Mucosa of rectum (tissue), 2 donors: ENCODE results near the gene PLXNB2.

Source experiments
- H3K27ac ChIP-seq, 2 donors: one replicate each; pipeline ENCODE4 v1.7.0; 2013; ENCODE audit warnings: inconsistent platforms in 2 of 2, low read depth in 2 of 2, low read length in 2 of 2
- H3K27me3 ChIP-seq, 2 donors: one replicate each; pipeline ENCODE4 v1.7.0; 2013; ENCODE audit warnings: low read length in 2 of 2; ENCODE audit not compliant: control insufficient read depth in 2 of 2, insufficient read depth in 2 of 2
- H3K36me3 ChIP-seq, 2 donors: one replicate each; pipeline ENCODE4 v1.7.0; 2013; ENCODE audit warnings: low read length in 2 of 2; ENCODE audit not compliant: control insufficient read depth in 2 of 2, insufficient read depth in 2 of 2
- H3K4me1 ChIP-seq, 2 donors: one replicate each; pipeline ENCODE4 v1.7.0; 2013; ENCODE audit warnings: low read length in 2 of 2, mild to moderate bottlenecking in 1 of 2; ENCODE audit not compliant: control insufficient read depth in 2 of 2, insufficient read depth in 2 of 2
- H3K4me3 ChIP-seq, 2 donors: one replicate each; pipeline ENCODE4 v1.7.0; 2013; ENCODE audit warnings: low read length in 2 of 2
- H3K9ac ChIP-seq, 2 donors: one replicate each; pipeline ENCODE4 v1.7.0; 2013; ENCODE audit warnings: low read length in 2 of 2, low read depth in 1 of 2, mild to moderate bottlenecking in 1 of 2
- H3K9me3 ChIP-seq, 2 donors: one replicate each; pipeline ENCODE4 v1.7.0; 2013; ENCODE audit warnings: low read length in 2 of 2; ENCODE audit not compliant: control insufficient read depth in 2 of 2
- donor health status: healthy.
- donor health status: Normal muscosa, but diverticular disease.

The PLXNB2 gene

DNA sequence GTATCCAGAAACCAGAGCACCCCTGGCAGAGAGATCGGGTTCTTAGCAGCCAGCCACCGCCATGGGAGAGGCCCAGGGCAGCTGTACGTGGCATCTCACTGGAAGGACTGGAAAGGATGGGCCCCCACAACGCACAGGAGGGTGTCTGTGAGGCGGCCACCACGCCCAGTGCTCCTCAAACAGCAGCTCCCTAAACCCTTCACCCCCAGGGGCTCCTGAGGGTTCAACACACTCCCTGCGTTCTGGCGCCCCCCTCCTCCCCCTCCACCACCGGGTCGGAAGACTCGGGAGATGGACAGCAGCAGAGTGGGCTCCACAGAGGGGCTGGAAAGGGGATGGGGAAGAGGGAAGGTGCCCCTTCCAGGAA lies 47.0 kb downstream of the PLXNB2 start:
- Histone ChIP-seq H3K36me3 (no peaks in the 10 kb centered on the region), H3K9me3 (no peaks in the 10 kb centered on the region), H3K4me1 (no peaks in the 10 kb centered on the region), H3K4me3 (peak overlapping the region in 1 of 2 donors; percentile 52), H3K9ac (no peak overlapping the region), H3K27ac (no peak overlapping the region), H3K27me3 (peaks cover 14 to 20% of the 10 kb centered on the region in 2 donors)

DNA sequence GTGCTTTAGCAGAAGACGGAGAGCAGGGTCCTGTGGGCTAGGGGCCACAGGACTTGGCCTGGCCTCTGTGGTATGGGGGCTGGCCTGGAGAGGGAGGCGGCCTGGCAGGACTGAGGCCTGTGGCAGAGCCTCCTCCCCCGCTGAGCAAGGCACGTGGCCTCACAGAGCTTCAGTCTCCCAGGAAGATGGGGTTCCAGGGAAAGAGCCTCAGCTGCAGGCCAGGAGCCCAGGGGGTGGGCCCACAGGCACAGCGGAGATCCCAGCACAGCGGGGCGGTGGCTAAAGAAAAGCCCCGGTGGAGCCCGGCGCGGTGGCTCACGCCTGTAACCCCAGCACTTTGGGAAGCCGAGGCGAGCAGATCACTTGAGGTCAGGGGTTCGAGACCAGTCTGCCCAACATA lies 48.1 kb downstream of the PLXNB2 start:
- Histone ChIP-seq H3K36me3 (no peaks in the 10 kb centered on the region), H3K27ac (no peak overlapping the region), H3K4me3 (no peak overlapping the region), H3K4me1 (no peaks in the 10 kb centered on the region), H3K9me3 (no peaks in the 10 kb centered on the region), H3K9ac (no peak overlapping the region), H3K27me3 (peaks cover 14 to 20% of the 10 kb centered on the region in 2 donors)

DNA sequence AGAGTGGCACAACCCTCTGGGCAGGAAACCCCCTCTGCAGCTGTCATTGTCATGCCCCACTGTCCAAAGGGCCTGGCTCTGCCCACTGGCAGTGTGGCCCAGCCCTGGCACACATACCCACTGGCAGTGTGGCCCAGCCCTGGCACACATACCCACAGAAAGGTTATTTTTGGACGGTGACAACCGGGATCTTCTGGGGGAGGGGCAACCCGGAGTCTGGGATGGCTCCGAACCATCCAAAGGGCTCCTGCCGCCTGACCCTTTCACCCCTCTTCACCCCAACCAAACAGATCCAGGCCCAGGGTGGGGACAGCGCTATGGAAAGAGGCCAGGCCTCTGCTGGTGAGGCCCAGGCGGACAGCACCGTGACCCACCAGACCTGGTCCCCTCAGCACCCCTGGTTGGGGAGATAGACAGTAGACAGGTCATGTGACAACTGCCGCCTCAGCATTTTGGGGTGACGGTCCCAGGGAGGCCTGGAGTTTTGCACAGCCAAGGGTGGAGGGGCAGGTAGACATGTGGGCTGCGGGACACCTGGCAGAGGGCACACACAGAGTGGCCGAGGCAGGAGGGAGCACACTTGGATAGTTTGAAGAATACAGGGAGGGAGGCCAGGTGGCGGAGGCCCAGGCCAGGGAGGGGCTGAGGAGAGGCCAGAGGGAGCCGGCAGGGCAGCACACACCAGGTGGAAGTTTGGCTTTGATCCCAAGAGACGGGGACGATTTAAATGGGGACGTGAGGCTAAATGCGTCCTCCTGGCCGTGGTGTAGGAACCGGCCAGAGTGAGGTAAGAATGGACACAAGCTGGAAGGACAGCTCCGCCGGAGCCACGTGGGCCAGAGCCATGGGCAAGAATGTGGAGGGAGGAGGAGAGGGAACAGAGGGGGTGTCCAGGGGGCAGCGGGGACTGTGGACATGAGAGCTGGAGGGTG lies 48.8 kb downstream of the PLXNB2 start:
- Histone ChIP-seq H3K4me3 (no peak overlapping the region), H3K27ac (no peak overlapping the region), H3K36me3 (no peaks in the 10 kb centered on the region), H3K9ac (no peak overlapping the region), H3K4me1 (no peaks in the 10 kb centered on the region), H3K27me3 (peaks cover 14 to 20% of the 10 kb centered on the region in 2 donors), H3K9me3 (no peaks in the 10 kb centered on the region)

DNA sequence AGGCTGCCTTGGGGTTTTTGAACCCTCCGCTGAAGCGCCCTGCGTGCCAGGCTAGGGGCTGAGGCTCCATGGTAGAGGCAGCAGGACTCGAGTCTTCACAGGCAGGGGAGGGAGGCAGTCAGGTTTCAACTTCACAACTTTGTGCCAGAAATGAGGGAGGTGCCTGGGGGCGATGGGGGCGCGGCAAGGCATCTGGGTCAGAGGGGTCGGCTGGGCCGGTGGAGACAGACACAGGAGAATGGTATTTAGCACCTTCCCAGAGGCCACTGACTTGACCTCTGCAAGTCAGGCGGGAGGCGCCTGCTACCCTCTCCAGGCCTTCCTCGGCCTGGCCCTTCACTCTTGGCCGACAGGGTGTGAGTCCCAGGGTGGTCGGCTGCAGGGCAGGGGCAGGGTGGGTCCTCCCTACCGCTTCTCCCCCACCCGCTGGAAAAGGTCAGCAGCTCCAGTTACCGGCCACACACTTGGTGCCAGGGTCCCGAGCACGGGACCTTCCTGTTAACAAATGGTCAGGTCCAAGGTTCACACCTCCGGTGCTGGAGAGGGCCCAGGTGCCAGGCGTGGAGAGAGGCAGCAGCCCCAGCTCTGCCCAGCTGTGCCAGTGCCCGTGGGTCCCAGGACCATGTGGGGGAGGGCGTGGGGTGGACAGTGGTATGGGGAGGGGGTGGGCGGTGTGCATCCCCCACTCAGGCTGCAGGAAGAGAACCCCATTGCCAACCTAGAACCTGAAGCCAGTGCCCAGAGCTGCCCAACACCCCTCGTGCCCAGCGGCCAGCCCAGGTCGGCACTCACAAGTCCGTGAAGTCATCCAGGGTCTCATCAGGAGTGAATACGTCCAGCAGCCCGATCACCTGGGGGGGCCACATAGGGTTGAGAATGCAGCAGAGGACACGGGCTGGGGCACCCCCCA lies 49.7 kb downstream of the PLXNB2 start:
- Histone ChIP-seq H3K9me3 (no peaks in the 10 kb centered on the region), H3K27me3 (peaks cover 11 to 16% of the 10 kb centered on the region in 2 donors), H3K27ac (no peak overlapping the region), H3K9ac (no peak overlapping the region), H3K4me3 (no peak overlapping the region), H3K4me1 (no peaks in the 10 kb centered on the region), H3K36me3 (no peaks in the 10 kb centered on the region)

DNA sequence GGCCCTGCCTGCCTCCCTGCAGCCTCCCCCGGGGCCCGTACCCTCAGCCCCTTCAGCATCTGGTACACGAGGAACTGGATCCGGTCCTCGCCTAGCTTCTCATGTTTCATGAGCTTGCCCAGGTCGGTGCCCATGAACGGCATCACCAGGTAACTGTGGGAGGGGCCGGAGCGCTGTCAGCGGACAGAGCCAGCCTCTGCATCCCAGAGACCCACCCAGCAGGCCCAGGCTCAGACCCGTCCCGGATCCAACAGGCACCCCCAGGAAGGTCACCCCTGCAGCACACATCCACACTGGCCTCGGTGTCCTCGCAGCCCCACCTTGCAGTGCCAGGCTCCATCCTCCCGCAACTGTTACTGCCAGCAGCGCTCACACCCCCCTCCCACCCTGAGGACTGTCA lies 50.4 kb downstream of the PLXNB2 start:
- peaks cover 10 to 12% of the 10 kb centered on the region in 2 donors for H3K27me3 ChIP-seq
- peaks cover 0 to under 1% of the 10 kb centered on the region in 2 donors for H3K4me1 ChIP-seq
- H3K9ac ChIP-seq: no peak overlapping the region
- no peak overlapping the region for H3K4me3 ChIP-seq
- H3K27ac ChIP-seq: no peak overlapping the region
- no peaks in the 10 kb centered on the region for H3K9me3 ChIP-seq
- no peaks in the 10 kb centered on the region for H3K36me3 ChIP-seq

DNA sequence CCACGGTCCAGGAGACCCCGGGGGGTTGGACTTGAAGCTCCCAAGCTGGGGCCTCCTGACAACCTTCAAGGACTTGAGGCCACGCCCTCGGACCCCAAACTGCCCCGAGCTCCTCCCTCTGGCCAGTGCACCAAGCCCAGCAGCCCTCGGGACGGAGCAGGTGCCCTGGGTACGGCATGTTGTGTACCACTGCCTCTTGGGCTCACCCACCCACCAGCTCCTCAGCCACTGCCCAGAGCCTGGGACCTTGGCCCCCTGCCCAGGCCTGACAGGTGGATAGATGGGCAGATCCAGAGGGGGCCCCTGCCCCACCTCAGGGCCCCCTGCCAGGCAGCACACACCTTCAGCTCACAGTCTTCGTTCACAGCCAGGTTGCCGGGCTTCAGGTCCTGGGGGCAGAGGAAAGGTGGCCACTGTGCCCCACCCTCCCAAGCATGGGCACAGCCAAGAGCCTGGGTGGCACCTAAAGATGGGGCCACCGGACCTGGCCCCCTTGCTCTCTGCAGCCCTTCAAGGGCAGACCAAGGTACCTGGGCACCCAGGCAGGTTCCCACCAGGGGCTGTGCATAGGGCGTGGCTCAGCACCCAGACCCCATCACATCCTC lies 51.1 kb downstream of the PLXNB2 start:
- Histone ChIP-seq H3K27me3 (peaks cover 10% of the 10 kb centered on the region in 2 donors), H3K36me3 (no peaks in the 10 kb centered on the region), H3K9ac (no peak overlapping the region), H3K4me1 (peaks cover 6 to 7% of the 10 kb centered on the region in 2 donors), H3K9me3 (no peaks in the 10 kb centered on the region), H3K27ac (no peak overlapping the region), H3K4me3 (no peak overlapping the region)

DNA sequence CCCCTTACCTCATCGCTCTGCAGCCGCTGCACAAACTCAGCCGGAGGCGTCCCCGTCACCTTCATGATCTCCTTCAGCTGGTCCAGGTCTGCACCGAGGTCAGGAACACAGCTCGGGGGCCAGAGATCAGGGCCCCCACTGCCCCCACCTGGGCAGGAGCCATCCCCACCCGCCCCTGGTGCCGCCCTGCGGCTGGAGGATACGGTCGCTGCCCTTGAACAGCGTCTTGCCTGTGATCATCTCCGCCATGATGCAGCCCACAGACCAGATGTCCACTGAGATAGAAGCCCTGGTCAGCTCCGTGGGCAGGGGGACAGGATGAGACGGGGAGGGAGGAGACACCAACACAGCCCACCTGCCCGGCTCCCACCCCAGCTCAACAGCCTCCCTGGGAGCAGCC lies 51.8 kb downstream of the PLXNB2 start:
- Histone ChIP-seq H3K36me3 (no peaks in the 10 kb centered on the region), H3K27me3 (peaks cover 8 to 10% of the 10 kb centered on the region in 2 donors), H3K9me3 (no peaks in the 10 kb centered on the region), H3K4me1 (peaks cover 9 to 10% of the 10 kb centered on the region in 2 donors), H3K9ac (no peak overlapping the region), H3K27ac (no peak overlapping the region), H3K4me3 (no peak overlapping the region)

DNA sequence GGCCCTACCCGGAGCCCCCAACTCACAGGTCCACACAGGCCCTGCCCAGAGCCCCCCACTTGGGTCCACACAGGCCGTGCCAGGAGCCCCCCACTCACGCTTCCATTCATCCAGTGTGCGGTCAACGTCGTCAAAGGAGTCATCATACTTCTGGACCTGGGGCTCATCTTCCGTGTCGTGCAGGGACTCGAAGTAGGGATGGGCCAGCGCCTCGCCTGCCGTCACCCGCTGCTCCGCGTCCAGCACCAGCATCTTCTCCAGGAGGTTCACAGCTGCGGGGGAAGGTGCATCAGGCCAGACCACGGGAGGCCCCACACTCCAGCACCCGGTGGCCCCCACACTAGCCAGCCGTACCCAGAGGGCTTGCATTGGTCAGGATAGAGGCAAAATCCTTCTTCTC lies 52.3 kb downstream of the PLXNB2 start:
- Histone ChIP-seq H3K36me3 (no peaks in the 10 kb centered on the region), H3K27me3 (peaks cover 7 to 10% of the 10 kb centered on the region in 2 donors), H3K27ac (no peak overlapping the region), H3K9me3 (no peaks in the 10 kb centered on the region), H3K4me1 (peaks cover 14 to 15% of the 10 kb centered on the region in 2 donors), H3K4me3 (no peak overlapping the region), H3K9ac (no peak overlapping the region)

DNA sequence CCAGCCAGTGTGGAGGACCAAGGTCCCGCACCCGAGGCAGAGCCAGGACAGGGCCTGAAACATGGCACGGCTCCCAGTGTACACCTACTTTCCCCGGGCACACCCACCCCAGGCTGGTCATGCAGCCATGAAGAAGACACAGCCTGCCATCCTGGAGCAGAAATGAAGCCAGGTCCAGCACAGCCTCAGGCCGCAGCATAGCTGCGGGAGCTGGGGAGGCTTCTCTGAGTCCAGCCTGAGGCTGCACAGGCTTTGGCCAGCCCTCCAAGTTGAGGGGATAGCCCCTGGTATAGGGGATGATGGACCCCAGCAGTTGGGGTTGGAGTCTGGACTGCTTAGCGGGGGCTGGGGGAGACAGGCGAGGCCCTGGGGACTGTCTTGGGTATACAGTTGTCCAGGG lies 53.5 kb downstream of the PLXNB2 start:
- peaks cover 6 to 7% of the 10 kb centered on the region in 2 donors for H3K27me3 ChIP-seq
- H3K4me3 ChIP-seq: no peak overlapping the region
- H3K27ac ChIP-seq: no peak overlapping the region
- H3K9ac ChIP-seq: no peak overlapping the region
- H3K36me3 ChIP-seq: peaks cover 0 to 3% of the 10 kb centered on the region in 2 donors
- no peaks in the 10 kb centered on the region for H3K9me3 ChIP-seq
- H3K4me1 ChIP-seq: peaks cover 20 to 23% of the 10 kb centered on the region in 2 donors
